Osteoblast (primary cell): Measurements from ENCODE around the gene TCF7L2. TPM values are rescaled to one million over a fixed set of nuclear protein-coding genes. Genes with fewer than 3 reads are reported as not detected.

Experiments used
- DNase-seq: peaks from one replicate; pipeline ENCODE4 v3.0.0; 2011; ENCODE audit warnings: low spot score, mixed read lengths; ENCODE audit not compliant: insufficient read length; ENCODE audit errors: missing footprints
- H2AFZ ChIP-seq: 2 replicates; pipeline ENCODE4 v1.6.0; 2011; ENCODE audit warnings: mild to moderate bottlenecking, low read length
- H3K27ac ChIP-seq: 2 replicates; pipeline ENCODE4 v1.5.1; 2011; ENCODE audit warnings: mild to moderate bottlenecking, low read depth, low read length, moderate library complexity
- H3K27me3 ChIP-seq: 2 replicates; pipeline ENCODE4 v1.6.0; 2012; ENCODE audit warnings: mild to moderate bottlenecking, control low read depth, inconsistent platforms, low read length, moderate library complexity; ENCODE audit not compliant: insufficient read depth
- H3K36me3 ChIP-seq: 2 replicates; pipeline ENCODE4 v1.5.1; 2011; ENCODE audit warnings: mild to moderate bottlenecking, low read length, control low read depth, moderate library complexity; ENCODE audit not compliant: insufficient read depth
- H3K4me1 ChIP-seq: 2 replicates; pipeline ENCODE4 v1.5.1; 2011; ENCODE audit warnings: mild to moderate bottlenecking, low read length, control low read depth, moderate library complexity; ENCODE audit not compliant: insufficient read depth
- H3K4me2 ChIP-seq: 2 replicates; pipeline ENCODE4 v1.6.0; 2011; ENCODE audit warnings: mild to moderate bottlenecking, low read length; ENCODE audit not compliant: insufficient read depth
- H3K4me3 ChIP-seq: fragments of 200-600 bp; sonication (generic); 3 replicates; pipeline ENCODE4 v1.5.1; 2012; ENCODE audit warnings: mild to moderate bottlenecking, low read length, inconsistent platforms; ENCODE audit not compliant: insufficient read depth
- H3K79me2 ChIP-seq: 2 replicates; pipeline ENCODE4 v1.6.0; 2012; ENCODE audit warnings: mild to moderate bottlenecking, low read length, control low read depth, inconsistent platforms; ENCODE audit not compliant: insufficient read depth
- H3K9me3 ChIP-seq: 2 replicates; pipeline ENCODE4 v1.5.1; 2011; ENCODE audit warnings: low read depth, low read length, control low read depth
- H4K20me1 ChIP-seq: 2 replicates; pipeline ENCODE4 v1.6.0; 2012; ENCODE audit warnings: mild to moderate bottlenecking, low read length, control low read depth; ENCODE audit not compliant: insufficient read depth
- CTCF ChIP-seq: IDR thresholded peaks from 2 replicates; pipeline ENCODE4 v1.5.1; 2011; ENCODE audit warnings: mild to moderate bottlenecking, low read depth, low read length, moderate library complexity; ENCODE audit errors: extremely low read depth
- total RNA-seq: library from RNA; depleted of rRNA; stranded (reverse); fragments of >200 nt; gene quantifications from 2 replicates; pipeline ENCODE4 v1.2.3, GENCODE V29; 2012

TCF7L2 gene
- total RNA-seq, 1 donor = 9.0 TPM

- Histone ChIP-seq H3K36me3 (no peaks in the 10 kb centered on the region), H3K9me3 (no peaks in the 10 kb centered on the region), H3K4me2 (no peak overlapping the region), H3K27ac (no peak overlapping the region), H3K79me2 (no peaks in the 10 kb centered on the region), H2AFZ (no peak overlapping the region), H3K4me1 (no peaks in the 10 kb centered on the region), H3K4me3 (no peak overlapping the region), H3K27me3 (no peaks in the 10 kb centered on the region), H4K20me1 (no peaks in the 10 kb centered on the region)
- no peak for DNase-seq
- TF ChIP-seq CTCF = no peak
Measured at GRCh38 chr10:113177156-113177935, 227.3 kb downstream of the TCF7L2 start.

GRCh38 chr10:113177936-113178335 is 227.9 kb downstream of the TCF7L2 start:
- H3K27me3 ChIP-seq = no peaks in the 10 kb centered on the region
- H4K20me1 ChIP-seq = no peaks in the 10 kb centered on the region
- no peak for TF ChIP-seq CTCF

DNA sequence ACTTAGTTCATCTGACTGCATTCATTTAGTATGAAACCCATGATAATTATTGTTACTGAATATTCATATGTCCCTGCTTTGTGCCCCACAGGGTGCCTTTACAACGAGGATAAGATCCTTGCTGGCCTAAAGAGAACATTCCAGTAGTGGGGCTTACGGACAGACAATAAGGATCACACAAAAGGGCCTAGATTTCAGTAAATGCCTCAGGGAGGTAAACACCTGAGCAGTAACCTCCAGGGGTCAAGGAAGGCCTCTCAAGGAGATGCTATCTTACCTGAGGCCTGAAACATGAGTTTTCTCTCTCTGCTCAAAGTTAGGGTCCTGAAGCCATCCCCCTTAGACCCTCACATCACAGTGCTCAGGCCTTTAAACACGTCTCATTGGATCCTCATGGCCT is 228.7 kb downstream of the TCF7L2 start:
- no peak for DNase-seq
- Histone ChIP-seq H3K27me3 (no peaks in the 10 kb centered on the region), H3K27ac (no peak overlapping the region), H3K4me1 (no peaks in the 10 kb centered on the region), H3K4me2 (no peak overlapping the region), H3K4me3 (no peak overlapping the region), H3K79me2 (no peaks in the 10 kb centered on the region), H2AFZ (no peak overlapping the region), H3K9me3 (no peaks in the 10 kb centered on the region), H4K20me1 (no peaks in the 10 kb centered on the region), H3K36me3 (no peaks in the 10 kb centered on the region)
- TF ChIP-seq CTCF = no peak

More at GRCh38 chr10:113177936-113178335, 227.9 kb downstream of the TCF7L2 start:
- no peak for DNase-seq
- no peak overlapping the region for H2AFZ ChIP-seq
- no peak overlapping the region for H3K4me3 ChIP-seq
- H3K36me3 ChIP-seq = no peaks in the 10 kb centered on the region
- H3K9me3 ChIP-seq = no peaks in the 10 kb centered on the region
- no peaks in the 10 kb centered on the region for H3K4me1 ChIP-seq
- no peak overlapping the region for H3K4me2 ChIP-seq
- no peak overlapping the region for H3K27ac ChIP-seq
- no peaks in the 10 kb centered on the region for H3K79me2 ChIP-seq

DNA sequence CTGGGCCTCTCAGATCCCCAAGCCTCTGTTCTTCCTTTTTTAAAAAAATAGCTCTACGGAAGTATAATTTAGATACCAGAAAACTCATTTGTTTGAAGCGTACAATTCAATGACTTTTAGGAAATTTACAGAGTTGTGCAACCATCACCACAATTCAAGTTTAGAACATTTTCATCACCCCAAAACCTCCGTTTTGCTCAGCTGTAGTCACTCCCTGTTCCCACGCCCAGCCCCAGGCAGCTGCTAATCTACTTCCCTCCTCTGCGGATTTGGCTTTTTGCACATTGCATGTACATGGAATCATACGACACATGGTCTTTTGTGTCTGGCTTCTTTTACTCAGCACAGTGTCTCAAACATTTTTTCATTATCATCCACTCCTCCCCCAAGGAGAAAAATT is 229.2 kb downstream of the TCF7L2 start:
- H4K20me1 ChIP-seq = no peaks in the 10 kb centered on the region
- H3K9me3 ChIP-seq = no peaks in the 10 kb centered on the region
- no peak for DNase-seq
- H3K4me2 ChIP-seq = no peak overlapping the region
- no peak overlapping the region for H3K27ac ChIP-seq
- no peak overlapping the region for H3K4me3 ChIP-seq
- no peaks in the 10 kb centered on the region for H3K79me2 ChIP-seq
- H3K4me1 ChIP-seq = no peaks in the 10 kb centered on the region
- H2AFZ ChIP-seq = no peak overlapping the region
- no peaks in the 10 kb centered on the region for H3K27me3 ChIP-seq
- no peaks in the 10 kb centered on the region for H3K36me3 ChIP-seq
- TF ChIP-seq CTCF = no peak
